ENCODE results near the gene PLA2G4B. TPM values are rescaled to one million over a fixed set of nuclear protein-coding genes. Genes with fewer than 3 reads are reported as not detected.

PLA2G4B gene
- total and polyA plus RNA-seq, 9 of the 15 experiments (the other 6 are each of a cell fraction or from before 2014, with no cell fraction given): 0.07 to 6.1 (median 2.8) TPM

- Histone ChIP-seq H3K79me2 (ENCODE audit: control insufficient read depth, insufficient read depth, low read length) (no peaks in the 10 kb centered on the region), H3K27ac (ENCODE audit: extremely low read depth, low read depth, low read length) (no peak overlapping the region), H3K36me3 (ENCODE audit: control insufficient read depth, insufficient read depth, low read length) (peaks cover 10% of the 10 kb centered on the region; the same call in 1 of the 3 replicates), H3K9me1 (ENCODE audit: control insufficient read depth, insufficient read depth, low read length) (no peaks in the 10 kb centered on the region), H3K27me3 (ENCODE audit: control insufficient read depth in 2 of 2, insufficient read depth in 2 of 2, low read length in 2 of 2) (no peaks in the 10 kb centered on the region), H3K9me3 (replicated peaks; ENCODE audit: control insufficient read depth, insufficient read depth, low read depth, low read length) (no peaks in the 10 kb centered on the region), H3K4me1 (replicated peaks in 1 of 2; ENCODE audit: control insufficient read depth in 2 of 2, insufficient read depth in 2 of 2, low read length in 2 of 2) (peaks cover 0 to 3% of the 10 kb centered on the region in 2 experiments; a peak in 1 of 5 replicates), H3K4me3 (no peak overlapping the region), H2AFZ (ENCODE audit: low read depth, low read length) (no peak overlapping the region), H3K9ac (ENCODE audit: insufficient read depth in 1 of 2, low read depth in 2 of 2, low read length in 2 of 2) (peak overlapping the region in 1 of 2 experiments; percentile 5; a peak in 1 of 4 replicates), H4K20me1 (replicated peaks; ENCODE audit: control insufficient read depth, insufficient read depth, low read length) (no peaks in the 10 kb centered on the region), H3K4me2 (ENCODE audit: insufficient read depth, low read length) (no peak overlapping the region)
- ChIA-PET POLR2A (no interaction called here), CTCF (ENCODE audit: low intra/inter-chr PET ratio) (no interaction called here)
- no TSS peak for BruUV-seq (replicated peaks)
- in situ Hi-C loops (cut with MboI) (loop anchor here (10.0 to 25.0 kb wide), 2 partner anchors 215 to 357 kb away; no protein-coding TSS in a partner anchor), intact Hi-C loops (cut with micrococcal nuclease) (no loop called here)
- FAIRE-seq (no peak), ATAC-seq (no peak), DNase-seq (ENCODE audit: extremely low read depth in 1 of 4, low spot score in 3 of 4) (no peak)
- 73% methylated on average over 9 of the region's 9 CpGs for WGBS (ENCODE audit: insufficient coverage, low coverage, missing lambda C conversion rate)
- no peak for TF ChIP-seq SIRT6 (IDR thresholded peaks at IDR 0.05; ENCODE audit: low read depth, low read length)
- TF ChIP-seq ZNF830 (CRISPR knock-in tag; IDR thresholded peaks at IDR 0.05): no peak
- no peak for TF ChIP-seq SMARCE1 (IDR thresholded peaks at IDR 0.05)
- TF ChIP-seq ZNF217 (CRISPR knock-in tag; IDR thresholded peaks at IDR 0.05): no peak
- no peak for TF ChIP-seq KLF16 (IDR thresholded peaks at IDR 0.05)
- TF ChIP-seq, protein P1, sequence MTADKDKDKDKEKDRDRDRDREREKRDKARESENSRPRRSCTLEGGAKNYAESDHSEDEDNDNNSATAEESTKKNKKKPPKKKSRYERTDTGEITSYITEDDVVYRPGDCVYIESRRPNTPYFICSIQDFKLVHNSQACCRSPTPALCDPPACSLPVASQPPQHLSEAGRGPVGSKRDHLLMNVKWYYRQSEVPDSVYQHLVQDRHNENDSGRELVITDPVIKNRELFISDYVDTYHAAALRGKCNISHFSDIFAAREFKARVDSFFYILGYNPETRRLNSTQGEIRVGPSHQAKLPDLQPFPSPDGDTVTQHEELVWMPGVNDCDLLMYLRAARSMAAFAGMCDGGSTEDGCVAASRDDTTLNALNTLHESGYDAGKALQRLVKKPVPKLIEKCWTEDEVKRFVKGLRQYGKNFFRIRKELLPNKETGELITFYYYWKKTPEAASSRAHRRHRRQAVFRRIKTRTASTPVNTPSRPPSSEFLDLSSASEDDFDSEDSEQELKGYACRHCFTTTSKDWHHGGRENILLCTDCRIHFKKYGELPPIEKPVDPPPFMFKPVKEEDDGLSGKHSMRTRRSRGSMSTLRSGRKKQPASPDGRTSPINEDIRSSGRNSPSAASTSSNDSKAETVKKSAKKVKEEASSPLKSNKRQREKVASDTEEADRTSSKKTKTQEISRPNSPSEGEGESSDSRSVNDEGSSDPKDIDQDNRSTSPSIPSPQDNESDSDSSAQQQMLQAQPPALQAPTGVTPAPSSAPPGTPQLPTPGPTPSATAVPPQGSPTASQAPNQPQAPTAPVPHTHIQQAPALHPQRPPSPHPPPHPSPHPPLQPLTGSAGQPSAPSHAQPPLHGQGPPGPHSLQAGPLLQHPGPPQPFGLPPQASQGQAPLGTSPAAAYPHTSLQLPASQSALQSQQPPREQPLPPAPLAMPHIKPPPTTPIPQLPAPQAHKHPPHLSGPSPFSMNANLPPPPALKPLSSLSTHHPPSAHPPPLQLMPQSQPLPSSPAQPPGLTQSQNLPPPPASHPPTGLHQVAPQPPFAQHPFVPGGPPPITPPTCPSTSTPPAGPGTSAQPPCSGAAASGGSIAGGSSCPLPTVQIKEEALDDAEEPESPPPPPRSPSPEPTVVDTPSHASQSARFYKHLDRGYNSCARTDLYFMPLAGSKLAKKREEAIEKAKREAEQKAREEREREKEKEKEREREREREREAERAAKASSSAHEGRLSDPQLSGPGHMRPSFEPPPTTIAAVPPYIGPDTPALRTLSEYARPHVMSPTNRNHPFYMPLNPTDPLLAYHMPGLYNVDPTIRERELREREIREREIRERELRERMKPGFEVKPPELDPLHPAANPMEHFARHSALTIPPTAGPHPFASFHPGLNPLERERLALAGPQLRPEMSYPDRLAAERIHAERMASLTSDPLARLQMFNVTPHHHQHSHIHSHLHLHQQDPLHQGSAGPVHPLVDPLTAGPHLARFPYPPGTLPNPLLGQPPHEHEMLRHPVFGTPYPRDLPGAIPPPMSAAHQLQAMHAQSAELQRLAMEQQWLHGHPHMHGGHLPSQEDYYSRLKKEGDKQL (CRISPR knock-in tag; IDR thresholded peaks at IDR 0.05; ENCODE audit: borderline replicate concordance): no peak
- TF ChIP-seq ZNF12 (CRISPR knock-in tag; IDR thresholded peaks at IDR 0.05): no peak
- TF ChIP-seq, protein P2, sequence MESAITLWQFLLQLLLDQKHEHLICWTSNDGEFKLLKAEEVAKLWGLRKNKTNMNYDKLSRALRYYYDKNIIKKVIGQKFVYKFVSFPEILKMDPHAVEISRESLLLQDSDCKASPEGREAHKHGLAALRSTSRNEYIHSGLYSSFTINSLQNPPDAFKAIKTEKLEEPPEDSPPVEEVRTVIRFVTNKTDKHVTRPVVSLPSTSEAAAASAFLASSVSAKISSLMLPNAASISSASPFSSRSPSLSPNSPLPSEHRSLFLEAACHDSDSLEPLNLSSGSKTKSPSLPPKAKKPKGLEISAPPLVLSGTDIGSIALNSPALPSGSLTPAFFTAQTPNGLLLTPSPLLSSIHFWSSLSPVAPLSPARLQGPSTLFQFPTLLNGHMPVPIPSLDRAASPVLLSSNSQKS (CRISPR knock-in tag; IDR thresholded peaks at IDR 0.05): no peak
- TF ChIP-seq, protein P3, sequence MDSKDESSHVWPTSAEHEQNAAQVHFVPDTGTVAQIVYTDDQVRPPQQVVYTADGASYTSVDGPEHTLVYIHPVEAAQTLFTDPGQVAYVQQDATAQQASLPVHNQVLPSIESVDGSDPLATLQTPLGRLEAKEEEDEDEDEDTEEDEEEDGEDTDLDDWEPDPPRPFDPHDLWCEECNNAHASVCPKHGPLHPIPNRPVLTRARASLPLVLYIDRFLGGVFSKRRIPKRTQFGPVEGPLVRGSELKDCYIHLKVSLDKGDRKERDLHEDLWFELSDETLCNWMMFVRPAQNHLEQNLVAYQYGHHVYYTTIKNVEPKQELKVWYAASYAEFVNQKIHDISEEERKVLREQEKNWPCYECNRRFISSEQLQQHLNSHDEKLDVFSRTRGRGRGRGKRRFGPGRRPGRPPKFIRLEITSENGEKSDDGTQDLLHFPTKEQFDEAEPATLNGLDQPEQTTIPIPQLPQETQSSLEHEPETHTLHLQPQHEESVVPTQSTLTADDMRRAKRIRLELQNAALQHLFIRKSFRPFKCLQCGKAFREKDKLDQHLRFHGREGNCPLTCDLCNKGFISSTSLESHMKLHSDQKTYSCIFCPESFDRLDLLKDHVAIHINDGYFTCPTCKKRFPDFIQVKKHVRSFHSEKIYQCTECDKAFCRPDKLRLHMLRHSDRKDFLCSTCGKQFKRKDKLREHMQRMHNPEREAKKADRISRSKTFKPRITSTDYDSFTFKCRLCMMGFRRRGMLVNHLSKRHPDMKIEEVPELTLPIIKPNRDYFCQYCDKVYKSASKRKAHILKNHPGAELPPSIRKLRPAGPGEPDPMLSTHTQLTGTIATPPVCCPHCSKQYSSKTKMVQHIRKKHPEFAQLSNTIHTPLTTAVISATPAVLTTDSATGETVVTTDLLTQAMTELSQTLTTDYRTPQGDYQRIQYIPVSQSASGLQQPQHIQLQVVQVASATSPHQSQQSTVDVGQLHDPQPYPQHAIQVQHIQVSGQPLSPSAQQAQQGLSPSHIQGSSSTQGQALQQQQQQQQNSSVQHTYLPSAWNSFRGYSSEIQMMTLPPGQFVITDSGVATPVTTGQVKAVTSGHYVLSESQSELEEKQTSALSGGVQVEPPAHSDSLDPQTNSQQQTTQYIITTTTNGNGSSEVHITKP (IDR thresholded peaks at IDR 0.05; ENCODE audit: partially characterized antibody): no peak
These were observed 19.1 kb upstream of the PLA2G4B start for GRCh38 chr15:41819455-41820050.

Measured in K562 (cell line).